A549 (cell line): ENCODE measurements around the gene SORCS3. TPM values are rescaled to one million over a fixed set of nuclear protein-coding genes. Genes with fewer than 3 reads are reported as not detected.

ENCODE experiments used
- ATAC-seq, 2 experiments: fragments of 200-7000 bp in 1 of 2; fragments of >200 bp in 1 of 2; cut with Nextera tagmentation in 1 of 2; cut with Tn5 transposase in 1 of 2; 3 replicates each; pipeline versions ENCODE4 v1.8.0 to v1.9.1; 2018 to 2020; ENCODE audit warnings: mild to moderate bottlenecking in 1 of 2, moderate library complexity in 1 of 2
- CTCF ChIA-PET: fragments of 300-600 bp; sonication (Branson Sonifier 250); formaldehyde crosslinking; extraction: SDS; loops from one replicate; lab custom pipeline; 2021; ENCODE audit warnings: antibody characterized with exemption, inconsistent platforms; lab: Yijun Ruan, JAX
- POLR2A ChIA-PET: fragments of 350-600 bp; formaldehyde crosslinking; extraction: SDS; loops from one replicate; lab custom pipeline; 2021; ENCODE audit warnings: antibody characterized with exemption, inconsistent platforms; lab: Yijun Ruan, JAX
- DNase-seq, 2 experiments: peaks; one replicate each; pipeline versions ENCODE4 v3.0.0 to v3.0.0-alpha.2; 2011 to 2016; ENCODE audit warnings: low read depth in 1 of 2, low spot score in 1 of 2
- FAIRE-seq: peaks from 2 replicates; lab custom pipeline; 2011; peaks lifted over from hg19 to GRCh38; lab: Jason Lieb, UNC
- H3K27ac ChIP-seq, 2 experiments: fragments of >200 bp; sonication (Bioruptor Twin); formaldehyde crosslinking; 3 replicates each; pipeline ENCODE4 v1.5.1; 2016 to 2017
- H3K4me1 ChIP-seq: fragments of >200 bp; sonication (Bioruptor Twin); formaldehyde crosslinking; 3 replicates; pipeline ENCODE4 v1.6.1; 2016
- H3K4me2 ChIP-seq: fragments of >200 bp; sonication (Bioruptor Twin); formaldehyde crosslinking; 3 replicates; pipeline ENCODE4 v1.6.1; 2016
- H3K4me3 ChIP-seq: fragments of >200 bp; sonication (Bioruptor Twin); formaldehyde crosslinking; 3 replicates; pipeline ENCODE4 v1.5.1; 2016
- H3K9me3 ChIP-seq: fragments of >200 bp; sonication (Bioruptor Twin); formaldehyde crosslinking; 3 replicates; pipeline ENCODE4 v1.6.1; 2016
- BHLHE40 ChIP-seq: IDR thresholded peaks from 2 replicates; pipeline ENCODE4 v1.6.1; 2012; ENCODE audit warnings: low read depth, low read length, inconsistent platforms
- CBX2 ChIP-seq: fragments of 200-600 bp; sonication (generic); IDR thresholded peaks from 2 replicates; pipeline ENCODE4 v1.6.1; 2016; ENCODE audit warnings: low read depth, mild to moderate bottlenecking, borderline replicate concordance
- CBX8 ChIP-seq: fragments of 200-600 bp; sonication (generic); IDR thresholded peaks from 2 replicates; pipeline ENCODE4 v1.6.1; 2016
- CHD2 ChIP-seq: fragments of 150-350 bp; IDR thresholded peaks from 2 replicates; pipeline ENCODE4 v1.6.1; 2014; ENCODE audit warnings: low read length; ENCODE audit not compliant: partially characterized antibody
- EHF ChIP-seq: fragments of 250-450 bp; sonication (Bioruptor Pico); IDR thresholded peaks from 2 replicates; pipeline ENCODE4 v1.5.0; 2020; ENCODE audit warnings: mild to moderate bottlenecking
- ESRRA ChIP-seq: fragments of 150-350 bp; IDR thresholded peaks from 2 replicates; pipeline ENCODE4 v1.6.1; 2014; ENCODE audit warnings: mild to moderate bottlenecking, low read length, borderline replicate concordance
- GATA3 ChIP-seq: IDR thresholded peaks from 2 replicates; pipeline ENCODE4 v1.6.1; 2012; ENCODE audit warnings: borderline replicate concordance
- HDAC2 ChIP-seq: fragments of 200-600 bp; sonication (generic); IDR thresholded peaks from 2 replicates; pipeline ENCODE4 v1.6.1; 2016
- HEYL ChIP-seq: fragments of 250-450 bp; sonication (Bioruptor Pico); IDR thresholded peaks from 2 replicates; pipeline ENCODE4 v1.8.0; 2021; ENCODE audit warnings: mild to moderate bottlenecking, moderate library complexity
- HOXA7 ChIP-seq: fragments of 250-450 bp; sonication (Bioruptor Pico); IDR thresholded peaks from 2 replicates; pipeline ENCODE4 v1.5.0; 2020; ENCODE audit warnings: mild to moderate bottlenecking, moderate library complexity
- JUN ChIP-seq, 2 experiments: fragments of >200 bp; sonication (Bioruptor Twin); formaldehyde crosslinking; IDR thresholded peaks; 2 replicates in 1 of 2; 3 replicates in 1 of 2; pipeline ENCODE4 v1.6.1; 2016 to 2017
- KDM5A ChIP-seq: fragments of 200-600 bp; sonication (generic); IDR thresholded peaks from 2 replicates; pipeline ENCODE4 v1.6.1; 2016; ENCODE audit warnings: antibody characterized with exemption, mild to moderate bottlenecking
- MAFK ChIP-seq: fragments of 450-650 bp; IDR thresholded peaks from 2 replicates; pipeline ENCODE4 v1.6.1; 2014; ENCODE audit not compliant: partially characterized antibody
- MAZ ChIP-seq: fragments of 150-350 bp; IDR thresholded peaks from 2 replicates; pipeline ENCODE4 v1.6.1; 2014; ENCODE audit warnings: antibody characterized with exemption, low read depth, low read length, borderline replicate concordance
- MYC ChIP-seq: IDR thresholded peaks from 2 replicates; pipeline ENCODE4 v1.6.1; 2012; ENCODE audit warnings: mild to moderate bottlenecking, inconsistent platforms, low read length, improper control_type of control experiment, borderline replicate concordance
- NPAS2 ChIP-seq: fragments of 250-450 bp; sonication (Bioruptor Pico); IDR thresholded peaks from 2 replicates; pipeline ENCODE4 v1.8.0; 2022; ENCODE audit warnings: mild to moderate bottlenecking, moderate library complexity, borderline replicate concordance
- NR3C1 ChIP-seq: fragments of >200 bp; sonication (Bioruptor Twin); formaldehyde crosslinking; IDR thresholded peaks from 3 replicates; pipeline ENCODE4 v1.6.1; 2017
- RARB ChIP-seq: fragments of 250-450 bp; sonication (Bioruptor Pico); IDR thresholded peaks from 2 replicates; pipeline ENCODE4 v1.8.0; 2021; ENCODE audit warnings: mild to moderate bottlenecking, moderate library complexity
- RCOR1 ChIP-seq: fragments of 150-350 bp; IDR thresholded peaks from 2 replicates; pipeline ENCODE4 v1.6.1; 2014; ENCODE audit warnings: antibody characterized with exemption, low read length, low read depth
- TFCP2L1 ChIP-seq: fragments of 250-450 bp; sonication (Bioruptor Pico); IDR thresholded peaks from 2 replicates; pipeline ENCODE4 v1.5.0; 2021; ENCODE audit warnings: mild to moderate bottlenecking
- USF2 ChIP-seq: fragments of 450-650 bp; IDR thresholded peaks from 2 replicates; pipeline ENCODE4 v1.6.1; 2014; ENCODE audit warnings: antibody characterized with exemption
- ZFP36 ChIP-seq: fragments of 450-650 bp; IDR thresholded peaks from 2 replicates; pipeline ENCODE4 v1.6.1; 2014; ENCODE audit warnings: borderline replicate concordance; ENCODE audit not compliant: partially characterized antibody
- WGBS: methylation state at CpG from one replicate; pipeline ENCODE4 v1.1.6; 2017; ENCODE audit errors: missing lambda C conversion rate; 5-methylcytosine and 5-hydroxymethylcytosine counted together
- polyA plus RNA-seq, 4 experiments: library from polyadenylated mRNA; depleted of rRNA in 3 of 4; stranded (reverse); fragments of >200 nt; fragmentation: RNase III in 1 of 4; extraction: RNeasy Plus Mini Kit Qiagen cat#74134 plus additional on column Dnase treatment in 1 of 4; gene quantifications; 2 replicates in 3 of 4; 3 replicates in 1 of 4; pipeline ENCODE4 v1.2.3, GENCODE V29; 2011 to 2017
- TF ChIP-seq, protein P1 (sequence below): IDR thresholded peaks from 2 replicates; pipeline ENCODE4 v1.6.1; 2012
- TF ChIP-seq, protein P2 (sequence below): fragments of 150-350 bp; IDR thresholded peaks from 2 replicates; pipeline ENCODE4 v1.6.1; 2014; ENCODE audit warnings: low read depth, mild to moderate bottlenecking, low read length

The SORCS3 gene
- polyA plus RNA-seq, 2 of the 4 experiments (the other 2 are of a cell fraction) = not detected

DNA sequence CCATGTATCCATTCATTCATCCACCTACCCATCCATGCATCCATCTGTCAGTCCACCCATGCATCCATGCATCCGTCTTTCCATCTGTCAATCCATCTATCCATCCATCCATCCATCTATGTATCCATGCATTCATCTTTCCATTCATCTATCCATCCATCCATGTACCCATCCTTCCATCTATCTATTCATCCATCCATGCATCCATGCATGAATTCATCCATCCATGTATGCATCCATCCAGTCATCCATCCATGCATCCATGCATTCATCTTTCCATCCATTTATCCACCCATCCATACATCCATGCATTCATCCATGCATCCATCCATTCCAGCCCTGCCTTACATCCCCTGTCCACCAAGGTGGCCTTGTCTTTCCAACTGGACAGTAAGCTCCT is 45.7 kb downstream of the SORCS3 start:
- ATAC-seq = no peak
- H3K27ac ChIP-seq = no peak overlapping the region
- H3K4me3 ChIP-seq = no peak overlapping the region
- ChIA-PET POLR2A (no interaction called here), CTCF (no interaction called here)
- no peak for DNase-seq
- no peaks in the 10 kb centered on the region for H3K9me3 ChIP-seq
- no peak for TF ChIP-seq JUN (IDR thresholded peaks at IDR 0.05)
- 0% methylated on average over 1 of the region's 1 CpG for WGBS
- no peaks in the 10 kb centered on the region for H3K4me1 ChIP-seq
- no peak for FAIRE-seq
- no peak overlapping the region for H3K4me2 ChIP-seq

DNA sequence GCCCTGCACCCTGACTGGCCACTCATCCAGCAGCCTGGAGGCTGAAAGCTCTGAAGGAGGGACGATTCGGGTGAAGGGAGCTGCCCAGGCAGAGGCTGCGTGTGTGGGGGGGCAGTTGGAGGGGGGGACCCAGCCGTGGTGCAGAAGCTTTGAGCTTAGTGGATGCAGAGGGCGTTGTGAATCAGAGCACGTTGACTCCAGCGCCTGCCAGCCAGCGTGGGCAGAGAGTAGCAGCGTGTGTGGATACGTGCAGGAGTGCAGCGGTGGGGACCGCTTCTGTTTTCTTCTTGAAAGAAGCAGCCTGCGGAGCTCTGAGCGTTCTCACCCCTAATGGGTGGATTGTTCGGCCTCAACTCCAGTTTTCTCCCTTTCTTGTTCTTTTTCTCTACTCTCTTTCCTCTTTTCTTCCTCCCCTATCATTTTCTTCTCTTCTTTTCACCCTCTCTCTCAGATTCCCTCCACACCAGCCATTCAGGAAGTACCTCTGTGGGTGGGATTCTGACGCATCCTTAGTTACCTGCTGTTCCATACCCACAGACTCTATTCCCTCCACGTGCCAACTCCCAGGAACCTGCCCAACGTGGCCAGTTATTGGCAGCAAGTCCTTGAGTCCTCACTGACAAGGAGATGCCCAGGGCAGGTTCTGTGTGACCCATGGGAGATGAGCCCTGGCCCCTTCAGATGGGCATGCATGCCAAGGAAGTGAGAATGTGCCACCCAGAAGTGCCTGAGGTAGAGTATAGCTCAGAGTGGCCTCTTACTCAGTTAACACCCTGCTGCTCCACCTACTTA is 47.4 kb downstream of the SORCS3 start:
- TF ChIP-seq NPAS2 (no peak), NR3C1 (no peak), KDM5A (no peak), HEYL (no peak), HDAC2 (no peak), BHLHE40 (no peak), ESRRA (no peak), MAZ (no peak), MAFK (no peak), RCOR1 (no peak), TFCP2L1 (no peak), HOXA7 (CRISPR knock-in tag) (no peak)
- TF ChIP-seq, protein P1, sequence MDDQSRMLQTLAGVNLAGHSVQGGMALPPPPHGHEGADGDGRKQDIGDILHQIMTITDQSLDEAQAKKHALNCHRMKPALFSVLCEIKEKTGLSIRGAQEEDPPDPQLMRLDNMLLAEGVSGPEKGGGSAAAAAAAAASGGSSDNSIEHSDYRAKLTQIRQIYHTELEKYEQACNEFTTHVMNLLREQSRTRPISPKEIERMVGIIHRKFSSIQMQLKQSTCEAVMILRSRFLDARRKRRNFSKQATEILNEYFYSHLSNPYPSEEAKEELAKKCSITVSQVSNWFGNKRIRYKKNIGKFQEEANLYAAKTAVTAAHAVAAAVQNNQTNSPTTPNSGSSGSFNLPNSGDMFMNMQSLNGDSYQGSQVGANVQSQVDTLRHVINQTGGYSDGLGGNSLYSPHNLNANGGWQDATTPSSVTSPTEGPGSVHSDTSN = no peak
- TF ChIP-seq, all 56 proteins: peak for 0
- WGBS = 7% methylated on average over 14 of the region's 18 CpGs
- ChIA-PET CTCF (interaction anchor here (0.8 kb wide), 1 partner anchor 24 kb away, joined by 3 read pairs; no protein-coding TSS in a partner anchor), POLR2A (no interaction called here)
- Histone ChIP-seq H3K4me1 (no peaks in the 10 kb centered on the region), H3K9me3 (no peaks in the 10 kb centered on the region), H3K4me3 (no peak overlapping the region), H3K27ac (no peak overlapping the region), H3K4me2 (no peak overlapping the region)
- ATAC-seq (peak; percentile 33 to 35; a peak in 2 of 6 replicates), FAIRE-seq (no peak), DNase-seq (no peak)

DNA sequence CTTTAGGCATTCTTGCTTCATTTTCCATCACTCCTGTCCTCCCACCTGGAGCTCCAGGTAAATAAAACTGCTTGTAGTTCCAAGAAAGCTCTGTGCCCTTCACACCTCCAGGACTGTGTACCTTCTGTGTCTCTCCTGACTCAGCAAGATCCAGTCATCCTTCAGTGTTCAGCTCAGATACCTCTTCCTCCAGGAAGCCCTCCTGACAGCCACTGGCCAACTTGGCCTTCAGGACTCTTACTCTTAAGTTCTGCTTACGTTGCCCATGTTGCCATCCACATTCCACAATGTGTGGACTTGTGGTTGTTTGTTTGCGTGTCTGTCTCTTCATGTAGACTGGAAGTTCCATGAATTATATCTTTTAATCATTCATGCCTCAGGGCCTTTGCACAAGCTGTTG is 48.0 kb downstream of the SORCS3 start:
- H3K4me2 ChIP-seq = no peak overlapping the region
- CTCF ChIA-PET = no interaction called here
- POLR2A ChIA-PET = no interaction called here
- 31% methylated on average over 2 of the region's 2 CpGs for WGBS
- no peaks in the 10 kb centered on the region for H3K4me1 ChIP-seq
- FAIRE-seq = no peak
- no peak for DNase-seq
- H3K9me3 ChIP-seq = no peaks in the 10 kb centered on the region
- no peak overlapping the region for H3K4me3 ChIP-seq
- no peak for TF ChIP-seq CBX8
- TF ChIP-seq CBX2 = no peak
- peak; percentile 16 for TF ChIP-seq MAFK
- TF ChIP-seq CHD2 = no peak
- ATAC-seq = no peak
- no peak overlapping the region for H3K27ac ChIP-seq

DNA sequence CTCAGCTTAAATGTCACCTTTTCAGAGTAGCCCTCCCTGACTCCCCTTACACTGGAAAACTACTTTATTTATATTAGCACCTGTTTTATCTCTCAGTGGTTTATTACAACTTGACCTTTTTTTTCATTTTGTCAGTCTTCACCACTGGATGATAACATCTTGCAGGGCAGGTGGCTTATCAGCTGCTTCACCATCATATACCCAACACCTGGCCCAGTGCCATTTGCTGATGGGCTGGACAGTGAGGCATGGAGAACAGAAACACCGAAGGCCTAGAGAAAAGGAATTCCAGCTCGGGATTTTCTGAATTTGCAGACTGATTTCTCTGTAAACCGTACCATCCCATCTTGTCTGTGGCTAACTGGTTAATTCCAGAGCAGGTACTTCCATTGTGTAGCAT is 48.5 kb downstream of the SORCS3 start:
- no peak for DNase-seq
- ChIA-PET CTCF (no interaction called here), POLR2A (no interaction called here)
- no peaks in the 10 kb centered on the region for H3K9me3 ChIP-seq
- no peak for ATAC-seq
- H3K27ac ChIP-seq = no peak overlapping the region
- no peak overlapping the region for H3K4me3 ChIP-seq
- no peak for FAIRE-seq
- no peaks in the 10 kb centered on the region for H3K4me1 ChIP-seq
- TF ChIP-seq BHLHE40 = no peak
- no peak for TF ChIP-seq ESRRA
- no peak overlapping the region for H3K4me2 ChIP-seq
- WGBS = 2% methylated on average over 3 of the region's 3 CpGs

GRCh38 chr10:104690101-104690500 is 49.0 kb downstream of the SORCS3 start:
- Histone ChIP-seq H3K4me1 (no peaks in the 10 kb centered on the region), H3K4me3 (no peak overlapping the region), H3K27ac (no peak overlapping the region), H3K4me2 (no peak overlapping the region), H3K9me3 (no peaks in the 10 kb centered on the region)
- POLR2A ChIA-PET = no interaction called here
- no peak for ATAC-seq
- TF ChIP-seq KDM5A (no peak), USF2 (no peak), ZFP36 (no peak), GATA3 (no peak), TFCP2L1 (no peak), RARB (no peak), MYC (no peak), EHF (CRISPR knock-in tag) (no peak)
- TF ChIP-seq, protein P2, sequence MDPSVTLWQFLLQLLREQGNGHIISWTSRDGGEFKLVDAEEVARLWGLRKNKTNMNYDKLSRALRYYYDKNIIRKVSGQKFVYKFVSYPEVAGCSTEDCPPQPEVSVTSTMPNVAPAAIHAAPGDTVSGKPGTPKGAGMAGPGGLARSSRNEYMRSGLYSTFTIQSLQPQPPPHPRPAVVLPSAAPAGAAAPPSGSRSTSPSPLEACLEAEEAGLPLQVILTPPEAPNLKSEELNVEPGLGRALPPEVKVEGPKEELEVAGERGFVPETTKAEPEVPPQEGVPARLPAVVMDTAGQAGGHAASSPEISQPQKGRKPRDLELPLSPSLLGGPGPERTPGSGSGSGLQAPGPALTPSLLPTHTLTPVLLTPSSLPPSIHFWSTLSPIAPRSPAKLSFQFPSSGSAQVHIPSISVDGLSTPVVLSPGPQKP = no peak
- DNase-seq = no peak
- no peak for FAIRE-seq
- CTCF ChIA-PET = no interaction called here
- WGBS = 36% methylated on average over 3 of the region's 3 CpGs
